B cell (primary cell): ENCODE measurements around the gene ZNF362. TPM values are rescaled to one million over a fixed set of nuclear protein-coding genes. Genes with fewer than 3 reads are reported as not detected.

ENCODE experiments used
- ATAC-seq: fragments of 200-7000 bp; cut with Tn5 transposase; one replicate; pipeline ENCODE4 v1.10.0; 2021; ENCODE audit warnings: low read depth, mild to moderate bottlenecking, moderate number of reproducible peaks, moderate library complexity
- CTCF ChIA-PET: fragments of 350-600 bp; sonication (Branson Sonifier 250); formaldehyde crosslinking; loops from one replicate; lab custom pipeline; 2021; ENCODE audit warnings: antibody characterized with exemption, inconsistent platforms; lab: Charles Lee
- POLR2A ChIA-PET: fragments of 350-600 bp; sonication (Branson Sonifier 250); formaldehyde crosslinking; loops from one replicate; lab custom pipeline; 2021; ENCODE audit warnings: antibody characterized with exemption; lab: Charles Lee
- DNase-seq: peaks from one replicate; pipeline ENCODE4 v3.0.0; 2013
- H2AFZ ChIP-seq: 2 replicates; pipeline ENCODE4 v1.6.1; 2012; ENCODE audit warnings: mild to moderate bottlenecking, low read depth, low read length; ENCODE audit not compliant: insufficient read depth, poor library complexity, severe bottlenecking
- H3K27ac ChIP-seq, 2 donors: 1 replicate in 1 of 2; 2 replicates in 1 of 2; pipeline ENCODE4 v1.5.1; 2012 to 2013; ENCODE audit warnings: low read length in 2 of 2, mild to moderate bottlenecking in 2 of 2, moderate library complexity in 1 of 2
- H3K27me3 ChIP-seq, 4 experiments: fragments of 200-600 bp in 1 of 4; sonication (generic) in 1 of 4; replicated peaks in 1 of 4; 1 replicate in 2 of 4; 2 replicates in 2 of 4; pipeline versions ENCODE4 v1.6.1 to v1.7.0; 2013 to 2016; ENCODE audit warnings: low read length in 3 of 4, mild to moderate bottlenecking in 2 of 4, mixed read lengths in 1 of 4, moderate library complexity in 1 of 4; ENCODE audit not compliant: insufficient read depth in 4 of 4, control insufficient read depth in 3 of 4; ENCODE audit errors: control extremely low read depth in 1 of 4
- H3K36me3 ChIP-seq, 2 experiments: replicated peaks in 1 of 2; 1 replicate in 1 of 2; 2 replicates in 1 of 2; pipeline versions ENCODE4 v1.6.1 to v1.7.1; 2013; ENCODE audit warnings: low read length in 1 of 2; ENCODE audit not compliant: insufficient read depth in 2 of 2, control insufficient read depth in 1 of 2; ENCODE audit errors: control extremely low read depth in 1 of 2, extremely low read depth in 1 of 2
- H3K4me1 ChIP-seq, 2 donors: fragments of 200-600 bp in 1 of 2; sonication (generic) in 1 of 2; 1 replicate in 1 of 2; 2 replicates in 1 of 2; pipeline versions ENCODE4 v1.5.1 to v1.6.1; 2013 to 2017; ENCODE audit warnings: low read length in 2 of 2; ENCODE audit not compliant: control insufficient read depth in 2 of 2, insufficient read depth in 2 of 2
- H3K4me2 ChIP-seq: replicated peaks from 2 replicates; pipeline ENCODE3; 2012; ENCODE audit warnings: mild to moderate bottlenecking, low read depth, low read length; ENCODE audit not compliant: poor library complexity, severe bottlenecking
- H3K4me3 ChIP-seq, 5 experiments: fragments of 200-600 bp in 1 of 5; sonication (generic) in 1 of 5; 1 replicate in 3 of 5; 2 replicates in 2 of 5; pipeline versions ENCODE4 v1.5.1 to v1.7.0; 2011 to 2016; ENCODE audit warnings: low read length in 4 of 5, mild to moderate bottlenecking in 4 of 5, low read depth in 2 of 5, control low read depth in 1 of 5, moderate library complexity in 1 of 5; ENCODE audit not compliant: insufficient read depth in 1 of 5; ENCODE audit errors: control extremely low read depth in 1 of 5, extremely low read depth in 1 of 5
- H3K79me2 ChIP-seq: fragments of 200-600 bp; sonication (generic); one replicate; pipeline ENCODE4 v1.6.0; 2016; ENCODE audit warnings: low read length; ENCODE audit not compliant: control insufficient read depth, insufficient read depth
- H3K9ac ChIP-seq: fragments of 200-600 bp; sonication (generic); 2 replicates; pipeline ENCODE4 v1.6.1; 2017; ENCODE audit warnings: mild to moderate bottlenecking, low read length, moderate library complexity
- H3K9me3 ChIP-seq, 3 donors: one replicate each; pipeline versions ENCODE4 v1.6.1 to v1.7.1; 2013; ENCODE audit warnings: low read length in 2 of 3; ENCODE audit not compliant: control insufficient read depth in 2 of 3, insufficient read depth in 1 of 3; ENCODE audit errors: control extremely low read depth in 1 of 3
- H4K20me1 ChIP-seq: 2 replicates; pipeline ENCODE4 v1.6.0; 2012; ENCODE audit warnings: mild to moderate bottlenecking, low read length; ENCODE audit not compliant: insufficient read depth, control insufficient read depth, poor library complexity, severe bottlenecking
- H3K27ac Mint-ChIP-seq: one replicate; pipeline ENCODE4 v1.8.0; 2021; ENCODE audit warnings: mixed read lengths
- H3K27me3 Mint-ChIP-seq: one replicate; pipeline ENCODE4 v1.8.0; 2021; ENCODE audit warnings: mixed read lengths
- H3K4me1 Mint-ChIP-seq: one replicate; pipeline ENCODE4 v1.8.0; 2021; ENCODE audit warnings: mixed read lengths
- H3K4me3 Mint-ChIP-seq: one replicate; pipeline ENCODE4 v1.8.0; 2021; ENCODE audit warnings: mixed read lengths
- H3K9me3 Mint-ChIP-seq: one replicate; pipeline ENCODE4 v1.8.0; 2022; ENCODE audit warnings: mixed read lengths; ENCODE audit not compliant: insufficient read depth
- CTCF ChIP-seq: fragments of 200-600 bp; IDR thresholded peaks from one replicate; pipeline ENCODE4 v1.8.0; 2022; ENCODE audit warnings: antibody characterized with exemption, mild to moderate bottlenecking
- EZH2 ChIP-seq: IDR thresholded peaks from 2 replicates; pipeline ENCODE4 v1.6.1; 2012; ENCODE audit warnings: borderline replicate concordance, low read depth, mild to moderate bottlenecking, moderate library complexity, low read length; ENCODE audit not compliant: insufficient read depth, poor library complexity, severe bottlenecking
- WGBS: methylation state at CpG from one replicate; pipeline ENCODE4 v1.1.5; 2013; ENCODE audit warnings: missing lambda C conversion rate; ENCODE audit not compliant: insufficient coverage; 5-methylcytosine and 5-hydroxymethylcytosine counted together
- intact Hi-C: fragments of 100-400 bp; cut with micrococcal nuclease; formaldehyde crosslinking; loops from one replicate; pipeline ENCODE4 v1.10.0; 2022
- polyA plus RNA-seq: library from polyadenylated mRNA; depleted of rRNA; stranded (reverse); fragments of >200 nt; gene quantifications from 2 replicates; pipeline ENCODE4 v1.2.3, GENCODE V29; 2012
- total RNA-seq, 2 donors: library from RNA; stranded (reverse); fragments of 120-200 nt in 1 of 2; gene quantifications; 1 replicate in 1 of 2; 2 replicates in 1 of 2; pipeline versions ENCODE4 v1.2.3 to v1.2.4, GENCODE V29; 2013 to 2022

Gene ZNF362
- total and polyA plus RNA-seq, 2 donors (not counting 1 experiment from before 2014, with no cell fraction given): 14.0 to 20.4 TPM

- CTCF ChIA-PET: no interaction called here
- no peak overlapping the region for H3K4me2 ChIP-seq
- H3K4me1 ChIP-seq: peaks cover 0 to 3% of the 10 kb centered on the region in 2 donors
- peaks cover 3% of the 10 kb centered on the region for H3K4me1 Mint-ChIP-seq
- H3K9ac ChIP-seq: no peak overlapping the region
- no peak overlapping the region for H3K4me3 ChIP-seq
- H2AFZ ChIP-seq: no peak overlapping the region
- peaks cover 24% of the 10 kb centered on the region for H3K27me3 Mint-ChIP-seq
- no peak overlapping the region for H3K4me3 Mint-ChIP-seq
- no peaks in the 10 kb centered on the region for H3K9me3 Mint-ChIP-seq
- TF ChIP-seq CTCF (no peak), EZH2 (no peak)
- intact Hi-C loops: no loop called here
- no peak overlapping the region for H3K27ac Mint-ChIP-seq
- DNase-seq (no peak), ATAC-seq (no peak)
- no peak overlapping the region for H3K27ac ChIP-seq
- POLR2A ChIA-PET: no interaction called here
- H4K20me1 ChIP-seq: no peaks in the 10 kb centered on the region
- 77% methylated on average over 4 of the region's 4 CpGs for WGBS
- no peaks in the 10 kb centered on the region for H3K79me2 ChIP-seq
- no peaks in the 10 kb centered on the region for H3K36me3 ChIP-seq
- H3K27me3 ChIP-seq: peaks cover 0 to 4% (median 1%) of the 10 kb centered on the region in 4 experiments
- H3K9me3 ChIP-seq: peaks cover 0 to 3% (median 0%) of the 10 kb centered on the region in 3 donors
Measured at GRCh38 chr1:33234131-33234530, 22.2 kb upstream of the ZNF362 start.

DNA sequence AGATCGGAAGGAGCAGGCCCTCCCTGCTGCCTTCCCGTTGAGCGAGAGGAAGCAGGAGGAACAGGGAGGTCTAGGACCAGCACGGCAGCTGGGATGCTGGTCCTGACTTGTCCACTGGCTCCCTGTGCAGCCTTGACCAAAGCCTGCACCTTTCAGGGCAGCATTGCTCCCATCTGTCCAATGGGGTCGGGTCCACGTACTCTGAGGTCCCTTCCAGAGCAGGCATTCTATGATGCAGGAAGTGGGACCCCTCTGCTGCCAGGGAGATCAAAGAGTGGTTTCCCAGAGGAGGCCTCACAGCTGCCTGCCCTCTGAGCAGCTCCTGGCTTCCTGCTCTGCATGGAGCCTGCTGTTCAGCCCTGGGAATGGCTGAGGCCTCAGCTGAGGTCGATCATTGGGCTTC, 21.7 kb upstream of the ZNF362 start:
- ChIA-PET CTCF (no interaction called here), POLR2A (no interaction called here)
- Histone ChIP-seq H3K27ac (no peak overlapping the region), H3K4me3 (no peak overlapping the region), H4K20me1 (no peaks in the 10 kb centered on the region), H3K4me2 (no peak overlapping the region), H3K4me1 (peaks cover 0 to 3% of the 10 kb centered on the region in 2 donors), H3K27me3 (peaks cover 0 to 4% (median 1%) of the 10 kb centered on the region in 4 experiments), H3K9me3 (peaks cover 0 to 3% (median 0%) of the 10 kb centered on the region in 3 donors), H3K9ac (no peak overlapping the region), H3K79me2 (no peaks in the 10 kb centered on the region), H3K36me3 (no peaks in the 10 kb centered on the region), H2AFZ (no peak overlapping the region)
- no peak for TF ChIP-seq EZH2
- no peak for TF ChIP-seq CTCF
- Mint-ChIP-seq H3K4me1 (peaks cover 3% of the 10 kb centered on the region), H3K9me3 (no peaks in the 10 kb centered on the region), H3K4me3 (no peak overlapping the region), H3K27ac (no peak overlapping the region), H3K27me3 (peaks cover 28% of the 10 kb centered on the region)
- intact Hi-C loops: no loop called here
- WGBS: 56% methylated on average over 7 of the region's 7 CpGs
- DNase-seq: no peak
- no peak for ATAC-seq
